WERI-Rb-1 (cell line): Measurements from ENCODE around the gene TENM4.

Experiments used
- DNase-seq: peaks from one replicate; pipeline ENCODE4 v3.0.0-alpha.2; 2020
- H3K27ac ChIP-seq: fragments of 250-450 bp; sonication (Bioruptor Pico); 2 replicates; pipeline ENCODE4 v1.5.1; 2020; ENCODE audit warnings: mild to moderate bottlenecking, moderate library complexity
- H3K27me3 ChIP-seq: fragments of 250-450 bp; sonication (Bioruptor Pico); 2 replicates; pipeline ENCODE4 v1.5.1; 2021; ENCODE audit warnings: mild to moderate bottlenecking, low read depth, moderate library complexity; ENCODE audit not compliant: insufficient read depth, severe bottlenecking
- H3K36me3 ChIP-seq: fragments of 250-450 bp; sonication (Bioruptor Pico); 2 replicates; pipeline ENCODE4 v1.5.1; 2020; ENCODE audit warnings: mild to moderate bottlenecking, moderate library complexity
- H3K4me3 ChIP-seq: 2 replicates; pipeline ENCODE4 v1.5.1; 2011; ENCODE audit warnings: low read depth, mild to moderate bottlenecking, control low read depth, low read length
- H3K9me3 ChIP-seq: fragments of 250-450 bp; sonication (Bioruptor Pico); 2 replicates; pipeline ENCODE4 v1.5.1; 2021; ENCODE audit warnings: mild to moderate bottlenecking, moderate library complexity; ENCODE audit not compliant: severe bottlenecking
- CTCF ChIP-seq: IDR thresholded peaks from 2 replicates; pipeline ENCODE4 v1.5.1; 2011; ENCODE audit warnings: low read depth, mild to moderate bottlenecking, control low read depth, inconsistent platforms, low read length

The TENM4 gene

DNA sequence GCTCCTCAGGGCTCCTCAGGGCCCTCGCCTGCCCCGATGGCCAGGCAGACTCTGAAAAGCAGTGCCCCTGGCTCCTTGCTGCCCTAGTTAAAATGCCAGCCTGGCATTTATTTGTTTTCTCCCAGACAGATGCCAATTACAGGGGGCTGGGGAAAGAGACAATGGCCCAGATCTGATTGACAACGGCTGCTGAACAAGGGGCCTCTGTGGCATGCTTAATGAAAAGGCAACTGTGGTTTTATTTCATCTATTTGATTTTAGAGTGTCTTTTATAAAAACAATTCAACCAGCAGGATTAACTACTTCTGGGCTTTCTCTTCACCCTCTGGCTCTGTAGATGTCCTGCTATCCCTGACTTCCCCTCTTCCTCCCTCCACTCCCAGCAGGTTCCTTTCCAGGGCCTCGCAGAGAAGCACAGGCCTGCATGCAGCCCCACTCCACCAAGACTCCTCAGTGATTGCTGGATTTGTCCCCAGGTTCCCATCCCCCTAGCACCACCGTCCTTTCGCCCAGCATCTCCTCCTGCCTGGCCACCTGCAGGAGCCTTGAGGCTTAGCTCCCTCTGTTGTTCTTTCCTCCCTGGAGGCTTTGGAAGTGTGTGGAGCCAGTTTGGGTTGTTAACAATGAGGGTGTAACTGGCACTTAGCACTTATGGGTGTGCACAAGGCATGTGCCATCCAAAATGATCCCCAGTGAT, 171.1 kb downstream of the TENM4 start:
- TF ChIP-seq CTCF, result peak; percentile 39
- DNase-seq, result no peak
- no peaks in the 10 kb centered on the region for H3K27me3 ChIP-seq

DNA sequence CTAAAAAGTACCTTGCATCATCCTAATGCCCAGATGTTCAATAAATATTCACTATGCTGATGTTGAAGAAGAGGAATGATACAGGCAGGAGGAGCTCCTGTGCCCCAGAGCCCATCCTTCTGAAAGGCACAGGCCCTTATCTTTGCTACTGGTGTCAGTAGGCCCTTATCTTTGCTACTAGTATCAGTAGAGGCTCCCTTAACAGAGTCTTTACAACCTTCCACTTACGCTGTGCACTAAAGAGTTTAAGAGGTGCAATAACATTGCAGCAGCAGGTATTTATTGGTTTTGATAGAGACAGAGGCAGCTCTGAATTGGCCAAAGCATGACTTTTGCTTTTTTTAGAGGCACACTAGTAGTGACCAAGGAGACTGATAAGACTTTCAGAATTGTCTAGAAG, 174.4 kb downstream of the TENM4 start:
- TF ChIP-seq CTCF, result no peak
- DNase-seq, result no peak
- no peaks in the 10 kb centered on the region for H3K36me3 ChIP-seq
- no peak overlapping the region for H3K27ac ChIP-seq
- H3K27me3 ChIP-seq, result no peaks in the 10 kb centered on the region
- H3K4me3 ChIP-seq, result no peak overlapping the region
- H3K9me3 ChIP-seq, result no peaks in the 10 kb centered on the region

More for the DNA sequence above, 171.1 kb downstream of the TENM4 start:
- Histone ChIP-seq H3K9me3 (no peaks in the 10 kb centered on the region), H3K4me3 (no peak overlapping the region), H3K27ac (no peak overlapping the region), H3K36me3 (no peaks in the 10 kb centered on the region)

GRCh38 chr11:79265756-79266322, 175.0 kb downstream of the TENM4 start:
- H3K4me3 ChIP-seq, result no peak overlapping the region
- peaks cover under 1% of the 10 kb centered on the region for H3K27me3 ChIP-seq
- H3K27ac ChIP-seq, result no peak overlapping the region
- no peaks in the 10 kb centered on the region for H3K9me3 ChIP-seq
- TF ChIP-seq CTCF, result no peak
- H3K36me3 ChIP-seq, result no peaks in the 10 kb centered on the region
- DNase-seq, result no peak

DNA sequence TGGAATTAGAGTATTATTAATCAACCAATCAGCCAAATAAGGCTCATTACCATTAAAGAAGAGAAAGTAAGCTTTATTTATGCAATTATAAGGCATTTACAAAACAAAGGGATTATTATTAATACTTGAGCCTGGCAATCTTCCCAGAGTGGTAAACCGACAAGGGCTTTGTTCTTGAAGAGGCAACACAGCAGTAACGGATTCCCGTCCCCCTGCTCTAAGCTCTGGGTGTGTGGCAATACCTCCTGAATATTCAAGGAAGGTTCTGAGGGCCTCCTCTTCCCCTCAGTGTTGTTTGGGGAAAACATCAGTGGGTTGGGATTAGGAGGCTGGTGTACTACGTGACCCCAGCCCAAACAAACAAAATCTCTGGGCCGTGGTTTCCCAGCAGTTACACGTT, 176.5 kb downstream of the TENM4 start:
- no peak for DNase-seq
- H3K4me3 ChIP-seq, result no peak overlapping the region
- peaks cover 2% of the 10 kb centered on the region for H3K27me3 ChIP-seq
- H3K27ac ChIP-seq, result no peak overlapping the region
- H3K36me3 ChIP-seq, result no peaks in the 10 kb centered on the region
- H3K9me3 ChIP-seq, result no peaks in the 10 kb centered on the region
- TF ChIP-seq CTCF, result no peak

DNA sequence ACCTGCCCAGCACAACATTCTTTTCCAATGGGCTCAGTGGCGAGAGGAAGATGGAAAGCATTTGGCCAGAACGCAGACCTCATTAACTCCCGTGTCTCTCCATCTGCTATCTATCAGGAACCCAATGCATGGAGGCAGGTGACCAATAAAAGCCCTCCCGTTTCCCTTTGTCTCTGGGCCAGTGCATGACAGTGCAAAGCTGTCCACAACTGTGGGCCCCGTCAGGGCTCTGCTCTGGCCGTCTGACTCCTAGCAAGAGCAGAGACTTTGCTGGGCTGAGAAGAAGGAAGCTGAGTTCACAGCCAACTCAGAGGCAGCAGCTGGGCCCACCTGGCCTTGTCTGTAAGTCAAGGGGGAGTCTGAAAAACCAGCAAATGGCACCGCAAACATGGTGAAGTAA, 177.8 kb downstream of the TENM4 start:
- no peak for TF ChIP-seq CTCF
- Histone ChIP-seq H3K4me3 (no peak overlapping the region), H3K27ac (no peak overlapping the region), H3K36me3 (no peaks in the 10 kb centered on the region), H3K27me3 (peaks cover 2% of the 10 kb centered on the region), H3K9me3 (no peaks in the 10 kb centered on the region)
- peak; percentile 16 for DNase-seq

- no peak for DNase-seq
- Histone ChIP-seq H3K27ac (no peak overlapping the region), H3K36me3 (no peaks in the 10 kb centered on the region), H3K9me3 (no peaks in the 10 kb centered on the region), H3K4me3 (no peak overlapping the region), H3K27me3 (peaks cover 2% of the 10 kb centered on the region)
- TF ChIP-seq CTCF, result no peak
Observed at GRCh38 chr11:79262221-79262620, 178.6 kb downstream of the TENM4 start.
